AG10803 (cell line): ENCODE data around the gene RPLP2.

ENCODE experiments used
- DNase-seq: peaks from one replicate; pipeline ENCODE4 v3.0.0; 2010; ENCODE audit warnings: low read depth
- H3K4me3 ChIP-seq: 2 replicates; pipeline ENCODE4 v1.5.1; 2011; ENCODE audit warnings: mild to moderate bottlenecking, low read length, control low read depth
- CTCF ChIP-seq: conservative IDR thresholded peaks from 2 replicates; pipeline ENCODE4 v1.5.1; 2011; ENCODE audit warnings: mild to moderate bottlenecking, low read length, control low read depth, inconsistent platforms

RPLP2 gene

GRCh38 chr11:769887-770641, 39.7 kb upstream of the RPLP2 start:
- TF ChIP-seq CTCF = no peak
- DNase-seq = no peak
- no peak overlapping the region for H3K4me3 ChIP-seq

- no peak overlapping the region for H3K4me3 ChIP-seq
- no peak for TF ChIP-seq CTCF
- no peak for DNase-seq
Observed at GRCh38 chr11:770642-771616, 38.8 kb upstream of the RPLP2 start.

GRCh38 chr11:771617-772204, 38.1 kb upstream of the RPLP2 start:
- no peak for TF ChIP-seq CTCF
- no peak overlapping the region for H3K4me3 ChIP-seq
- DNase-seq = no peak

- TF ChIP-seq CTCF = no peak
- DNase-seq = no peak
- no peak overlapping the region for H3K4me3 ChIP-seq
Observed at GRCh38 chr11:772429-773390, 37.1 kb upstream of the RPLP2 start.

GRCh38 chr11:773425-773824, 36.3 kb upstream of the RPLP2 start:
- DNase-seq = no peak

More at GRCh38 chr11:773425-773824, 36.3 kb upstream of the RPLP2 start:
- no peak for TF ChIP-seq CTCF
- no peak overlapping the region for H3K4me3 ChIP-seq
